ENCODE data around the gene OPHN1.

GRCh38 chrX:68463880-68464279, 30.6 kb upstream of the OPHN1 start:
- TF ChIP-seq, protein P1, sequence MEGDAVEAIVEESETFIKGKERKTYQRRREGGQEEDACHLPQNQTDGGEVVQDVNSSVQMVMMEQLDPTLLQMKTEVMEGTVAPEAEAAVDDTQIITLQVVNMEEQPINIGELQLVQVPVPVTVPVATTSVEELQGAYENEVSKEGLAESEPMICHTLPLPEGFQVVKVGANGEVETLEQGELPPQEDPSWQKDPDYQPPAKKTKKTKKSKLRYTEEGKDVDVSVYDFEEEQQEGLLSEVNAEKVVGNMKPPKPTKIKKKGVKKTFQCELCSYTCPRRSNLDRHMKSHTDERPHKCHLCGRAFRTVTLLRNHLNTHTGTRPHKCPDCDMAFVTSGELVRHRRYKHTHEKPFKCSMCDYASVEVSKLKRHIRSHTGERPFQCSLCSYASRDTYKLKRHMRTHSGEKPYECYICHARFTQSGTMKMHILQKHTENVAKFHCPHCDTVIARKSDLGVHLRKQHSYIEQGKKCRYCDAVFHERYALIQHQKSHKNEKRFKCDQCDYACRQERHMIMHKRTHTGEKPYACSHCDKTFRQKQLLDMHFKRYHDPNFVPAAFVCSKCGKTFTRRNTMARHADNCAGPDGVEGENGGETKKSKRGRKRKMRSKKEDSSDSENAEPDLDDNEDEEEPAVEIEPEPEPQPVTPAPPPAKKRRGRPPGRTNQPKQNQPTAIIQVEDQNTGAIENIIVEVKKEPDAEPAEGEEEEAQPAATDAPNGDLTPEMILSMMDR (IDR thresholded peaks at IDR 0.05): no peak
- TF ChIP-seq POLR2A (IDR thresholded peaks at IDR 0.05; ENCODE audit: low read depth) (no peak), POLR2AphosphoS5 (IDR thresholded peaks at IDR 0.05) (no peak)
